ENCODE data around the gene FOXL2NB.

DNA sequence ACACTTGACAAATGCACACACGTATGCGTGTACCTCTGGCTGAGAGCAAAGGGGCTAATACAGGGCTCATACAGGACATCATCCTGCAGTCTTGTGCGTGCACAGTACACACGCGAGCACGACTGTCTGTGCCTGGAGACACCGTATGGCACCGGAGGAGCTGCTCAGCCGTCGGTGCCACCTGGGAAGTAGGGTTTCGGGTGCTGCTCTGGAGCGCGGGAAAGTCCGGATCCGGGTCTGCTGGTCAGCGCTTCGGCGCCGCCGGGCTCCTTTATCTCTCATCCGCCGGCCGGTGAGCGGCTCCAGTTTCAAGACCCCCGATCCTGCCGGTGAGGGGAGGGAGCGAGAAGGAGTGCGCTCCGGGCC, 9.3 kb upstream of the FOXL2NB start:
- TF ChIP-seq SIN3B (IDR thresholded peaks at IDR 0.05; ENCODE audit: low read length) (no peak), SMC3 (IDR thresholded peaks at IDR 0.05; ENCODE audit: low read length) (no peak)

Data from HepG2 (cell line).